CD14-positive monocyte (primary cell): ENCODE measurements around the gene LAMB4. TPM values are rescaled to one million over a fixed set of nuclear protein-coding genes. Genes with fewer than 3 reads are reported as not detected.

Source experiments
- DNase-seq, 3 donors: peaks; one replicate each; pipeline ENCODE4 v3.0.0-alpha.2; 2011 to 2022
- H2AFZ ChIP-seq: 2 replicates; pipeline ENCODE4 v1.6.0; 2012; ENCODE audit warnings: mild to moderate bottlenecking, low read depth, low read length, inconsistent platforms; ENCODE audit not compliant: insufficient read depth, poor library complexity, severe bottlenecking
- H3K27ac ChIP-seq, 2 donors: 1 replicate in 1 of 2; 2 replicates in 1 of 2; pipeline ENCODE4 v1.5.1; 2012 to 2013; ENCODE audit warnings: low read length in 2 of 2, control low read depth in 1 of 2, inconsistent platforms in 1 of 2, low read depth in 1 of 2, mild to moderate bottlenecking in 1 of 2
- H3K27me3 ChIP-seq, 2 donors: one replicate each; pipeline versions ENCODE4 v1.6.0 to v1.6.1; 2011 to 2013; ENCODE audit warnings: low read length in 2 of 2; ENCODE audit not compliant: control insufficient read depth in 2 of 2, insufficient read depth in 2 of 2
- H3K36me3 ChIP-seq, 2 donors: replicated peaks in 1 of 2; 1 replicate in 1 of 2; 2 replicates in 1 of 2; pipeline versions ENCODE4 v1.5.1 to v1.6.1; 2012 to 2013; ENCODE audit warnings: low read length in 2 of 2, control low read depth in 1 of 2, inconsistent platforms in 1 of 2, mild to moderate bottlenecking in 1 of 2; ENCODE audit not compliant: insufficient read depth in 2 of 2, control insufficient read depth in 1 of 2
- H3K4me1 ChIP-seq, 2 donors: 1 replicate in 1 of 2; 2 replicates in 1 of 2; pipeline versions ENCODE4 v1.5.1 to v1.6.1; 2012 to 2013; ENCODE audit warnings: low read length in 2 of 2, control low read depth in 1 of 2, inconsistent platforms in 1 of 2, mild to moderate bottlenecking in 1 of 2, moderate library complexity in 1 of 2; ENCODE audit not compliant: insufficient read depth in 2 of 2, control insufficient read depth in 1 of 2
- H3K4me2 ChIP-seq: replicated peaks from 2 replicates; pipeline ENCODE3; 2012; ENCODE audit warnings: low read length, moderate library complexity, mild to moderate bottlenecking; ENCODE audit not compliant: poor library complexity, severe bottlenecking; ENCODE audit errors: extremely low read depth
- H3K4me3 ChIP-seq, 3 experiments: fragments of 200-600 bp in 1 of 3; sonication (generic) in 1 of 3; replicated peaks in 1 of 3; 1 replicate in 2 of 3; 2 replicates in 1 of 3; pipeline ENCODE4 v1.5.1; 2011 to 2013; ENCODE audit warnings: low read length in 3 of 3, mild to moderate bottlenecking in 3 of 3, control low read depth in 2 of 3, low read depth in 2 of 3, inconsistent platforms in 1 of 3, moderate library complexity in 1 of 3
- H3K79me2 ChIP-seq: 2 replicates; pipeline ENCODE4 v1.6.0; 2012; ENCODE audit warnings: mild to moderate bottlenecking, control low read depth, inconsistent platforms, low read length, moderate library complexity; ENCODE audit not compliant: insufficient read depth
- H3K9ac ChIP-seq: 2 replicates; pipeline ENCODE4 v1.6.0; 2017; ENCODE audit warnings: low read length, mild to moderate bottlenecking; ENCODE audit not compliant: insufficient read depth, poor library complexity, severe bottlenecking
- H3K9me3 ChIP-seq, 2 donors: replicated peaks in 1 of 2; 1 replicate in 1 of 2; 2 replicates in 1 of 2; pipeline versions ENCODE4 v1.5.1 to v1.6.1; 2012 to 2013; ENCODE audit warnings: low read length in 2 of 2, control low read depth in 1 of 2; ENCODE audit not compliant: control insufficient read depth in 1 of 2, insufficient read depth in 1 of 2
- H4K20me1 ChIP-seq: 2 replicates; pipeline ENCODE4 v1.6.0; 2012; ENCODE audit warnings: mild to moderate bottlenecking, low read length, control low read depth, moderate library complexity; ENCODE audit not compliant: insufficient read depth
- H3K27ac Mint-ChIP-seq, 7 donors: one replicate each; pipeline ENCODE4 v1.8.0; 2020; ENCODE audit warnings: mild to moderate bottlenecking in 7 of 7, mixed read lengths in 7 of 7, moderate library complexity in 6 of 7, inconsistent platforms in 2 of 7
- H3K27me3 Mint-ChIP-seq, 3 donors: one replicate each; pipeline ENCODE4 v1.8.0; 2021 to 2022; ENCODE audit warnings: low read depth in 3 of 3, mild to moderate bottlenecking in 3 of 3, mixed read lengths in 3 of 3, moderate library complexity in 3 of 3, inconsistent platforms in 1 of 3
- H3K36me3 Mint-ChIP-seq, 2 donors: one replicate each; pipeline ENCODE4 v1.8.0; 2020; ENCODE audit warnings: mixed read lengths in 2 of 2, inconsistent platforms in 1 of 2, mild to moderate bottlenecking in 1 of 2
- H3K4me1 Mint-ChIP-seq: one replicate; pipeline ENCODE4 v1.8.0; 2020; ENCODE audit warnings: mild to moderate bottlenecking, mixed read lengths
- H3K4me3 Mint-ChIP-seq, 2 donors: one replicate each; pipeline ENCODE4 v1.8.0; 2020; ENCODE audit warnings: mild to moderate bottlenecking in 2 of 2, mixed read lengths in 2 of 2, moderate library complexity in 1 of 2
- H3K9me3 Mint-ChIP-seq, 7 donors: one replicate each; pipeline ENCODE4 v1.8.0; 2020 to 2022; ENCODE audit warnings: mixed read lengths in 7 of 7, mild to moderate bottlenecking in 6 of 7, moderate library complexity in 6 of 7, inconsistent platforms in 2 of 7
- WGBS: methylation state at CpG from one replicate; pipeline ENCODE4 v1.1.5; 2013; ENCODE audit warnings: missing lambda C conversion rate; ENCODE audit not compliant: insufficient coverage; 5-methylcytosine and 5-hydroxymethylcytosine counted together
- intact Hi-C, 2 donors: fragments of 100-400 bp; cut with micrococcal nuclease; formaldehyde crosslinking; loops; one replicate each; pipeline versions ENCODE4 v1.15.0 to v1.15.1; 2023
- polyA plus RNA-seq, 3 donors: library from polyadenylated mRNA; depleted of rRNA in 1 of 3; unstranded in 2 of 3; stranded (reverse) in 1 of 3; fragments of 300-500 nt in 2 of 3; fragments of >200 nt in 1 of 3; fragmentation: Illumina TruSeq in 2 of 3; gene quantifications; 1 replicate in 2 of 3; 2 replicates in 1 of 3; pipeline ENCODE4 v1.2.3, GENCODE V29; 2012 to 2021
- TF ChIP-seq, protein P1 (sequence below): fragments of 200-600 bp; IDR thresholded peaks from one replicate; pipeline ENCODE4 v1.8.0; 2022; ENCODE audit warnings: antibody characterized with exemption, mild to moderate bottlenecking

Gene LAMB4
- polyA plus RNA-seq, 3 donors = not detected

DNA sequence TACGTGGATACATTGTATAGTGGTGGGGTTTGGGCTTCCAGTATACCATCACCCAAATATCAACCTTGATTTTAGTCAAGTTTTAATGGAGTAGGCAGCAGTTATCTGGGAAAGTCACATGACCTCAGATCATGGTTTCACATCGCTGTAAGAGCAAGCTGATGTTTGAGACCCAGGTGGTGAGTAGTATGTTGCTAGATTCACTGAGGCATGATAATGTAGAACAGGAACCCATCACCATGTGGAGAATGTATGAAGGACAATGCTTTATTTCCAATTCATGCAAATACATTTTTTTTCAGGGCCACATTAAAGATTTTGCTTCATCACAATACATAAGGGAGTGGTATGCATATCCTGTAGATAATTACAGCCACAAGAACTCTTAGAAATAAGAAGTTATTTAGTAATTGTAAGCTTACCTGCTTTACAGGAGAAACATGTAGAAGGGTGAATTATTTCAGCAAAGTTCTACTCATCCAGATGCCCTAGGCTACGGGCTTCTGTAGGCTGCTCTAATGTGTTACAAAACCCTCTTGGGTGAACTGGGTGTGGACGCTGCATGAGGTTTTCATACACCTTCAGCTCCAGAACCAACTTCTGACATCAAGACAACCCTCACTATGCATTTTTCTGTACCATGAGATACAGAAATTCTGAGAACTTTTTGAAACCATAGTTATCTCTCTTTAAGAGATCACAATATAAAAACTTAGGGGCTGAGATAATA lies 27.6 kb upstream of the LAMB4 start:
- Histone ChIP-seq H4K20me1 (no peaks in the 10 kb centered on the region), H3K36me3 (no peaks in the 10 kb centered on the region), H3K27ac (no peak overlapping the region), H3K9me3 (no peaks in the 10 kb centered on the region), H3K4me1 (peaks cover 5 to 9% of the 10 kb centered on the region in 2 donors), H2AFZ (no peak overlapping the region), H3K9ac (no peak overlapping the region), H3K27me3 (peaks cover 5 to 13% of the 10 kb centered on the region in 2 donors), H3K4me3 (no peak overlapping the region), H3K4me2 (no peak overlapping the region), H3K79me2 (no peaks in the 10 kb centered on the region)
- WGBS = no CpG with 5 or more reads among the region's 4 CpGs
- no peak overlapping the region for H3K27ac Mint-ChIP-seq
- TF ChIP-seq, protein P1, sequence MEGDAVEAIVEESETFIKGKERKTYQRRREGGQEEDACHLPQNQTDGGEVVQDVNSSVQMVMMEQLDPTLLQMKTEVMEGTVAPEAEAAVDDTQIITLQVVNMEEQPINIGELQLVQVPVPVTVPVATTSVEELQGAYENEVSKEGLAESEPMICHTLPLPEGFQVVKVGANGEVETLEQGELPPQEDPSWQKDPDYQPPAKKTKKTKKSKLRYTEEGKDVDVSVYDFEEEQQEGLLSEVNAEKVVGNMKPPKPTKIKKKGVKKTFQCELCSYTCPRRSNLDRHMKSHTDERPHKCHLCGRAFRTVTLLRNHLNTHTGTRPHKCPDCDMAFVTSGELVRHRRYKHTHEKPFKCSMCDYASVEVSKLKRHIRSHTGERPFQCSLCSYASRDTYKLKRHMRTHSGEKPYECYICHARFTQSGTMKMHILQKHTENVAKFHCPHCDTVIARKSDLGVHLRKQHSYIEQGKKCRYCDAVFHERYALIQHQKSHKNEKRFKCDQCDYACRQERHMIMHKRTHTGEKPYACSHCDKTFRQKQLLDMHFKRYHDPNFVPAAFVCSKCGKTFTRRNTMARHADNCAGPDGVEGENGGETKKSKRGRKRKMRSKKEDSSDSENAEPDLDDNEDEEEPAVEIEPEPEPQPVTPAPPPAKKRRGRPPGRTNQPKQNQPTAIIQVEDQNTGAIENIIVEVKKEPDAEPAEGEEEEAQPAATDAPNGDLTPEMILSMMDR = no peak
- no peaks in the 10 kb centered on the region for H3K36me3 Mint-ChIP-seq
- no peak overlapping the region for H3K4me3 Mint-ChIP-seq
- peaks cover 13% of the 10 kb centered on the region for H3K4me1 Mint-ChIP-seq
- no peaks in the 10 kb centered on the region for H3K9me3 Mint-ChIP-seq
- peaks cover 1 to 11% (median 3%) of the 10 kb centered on the region in 3 donors for H3K27me3 Mint-ChIP-seq
- no peak for DNase-seq
- intact Hi-C loops = no loop called here

DNA sequence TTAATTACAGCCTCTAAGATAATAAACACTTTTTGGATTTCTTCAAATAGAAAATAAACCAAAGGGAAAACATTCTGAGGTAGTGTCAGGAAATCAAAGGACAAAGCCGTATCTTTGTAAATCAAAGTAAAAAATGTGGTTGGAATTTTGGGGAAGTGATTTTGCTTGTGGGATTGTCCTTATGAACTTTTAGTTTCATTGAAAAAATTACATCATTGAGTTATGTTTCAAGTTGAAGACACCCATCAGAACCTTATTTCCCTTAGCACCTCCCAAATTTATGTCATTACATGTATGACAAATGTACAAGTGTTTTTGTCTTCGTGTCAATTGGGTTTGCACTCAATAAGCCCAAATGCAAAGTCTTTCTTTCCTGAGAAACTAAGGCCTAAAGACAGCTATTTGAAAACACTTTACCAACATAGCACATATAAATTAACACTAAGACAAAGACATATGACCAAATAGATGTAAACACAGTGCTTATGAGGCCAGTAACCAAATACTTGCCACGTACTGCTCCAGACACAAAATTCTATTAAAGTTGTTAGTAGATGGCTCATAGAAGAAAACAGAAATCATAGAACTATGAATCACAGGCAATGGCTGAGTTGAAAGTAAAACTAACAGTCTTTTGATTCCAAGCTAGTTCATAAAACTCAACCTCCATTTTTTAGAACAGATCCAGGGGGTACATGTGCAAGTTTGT lies 26.9 kb upstream of the LAMB4 start:
- Histone ChIP-seq H3K9ac (no peak overlapping the region), H4K20me1 (no peaks in the 10 kb centered on the region)

More for the DNA sequence above, 26.9 kb upstream of the LAMB4 start:
- Histone ChIP-seq H3K4me1 (peaks cover 5 to 9% of the 10 kb centered on the region in 2 donors), H3K27me3 (peaks cover 7 to 13% of the 10 kb centered on the region in 2 donors), H3K79me2 (no peaks in the 10 kb centered on the region), H3K27ac (no peak overlapping the region), H3K4me3 (no peak overlapping the region), H3K9me3 (no peaks in the 10 kb centered on the region), H3K36me3 (no peaks in the 10 kb centered on the region), H2AFZ (no peak overlapping the region), H3K4me2 (no peak overlapping the region)
- H3K4me3 Mint-ChIP-seq = peak overlapping the region in 1 of 2 donors; percentile 57
- WGBS = no CpG with 5 or more reads among the region's 3 CpGs
- DNase-seq = no peak
- no peaks in the 10 kb centered on the region for H3K9me3 Mint-ChIP-seq
- TF ChIP-seq, protein P1 = no peak
- peaks cover 13% of the 10 kb centered on the region for H3K4me1 Mint-ChIP-seq
- H3K27me3 Mint-ChIP-seq = peaks cover 4 to 14% (median 4%) of the 10 kb centered on the region in 3 donors
- intact Hi-C loops = no loop called here
- H3K36me3 Mint-ChIP-seq = no peaks in the 10 kb centered on the region
- H3K27ac Mint-ChIP-seq = no peak overlapping the region
